NCI-H526 (cell line): ENCODE results near the gene ATP2C2.
"Not testable (repeated sequence)": the region's sequence is repeated elsewhere in the genome, so short reads cannot be mapped to it uniquely, and the experiment has no call there.

Experiments
- DNase-seq, 2 experiments: peaks; one replicate each; lab custom pipeline; 2025; lab: John Stamatoyannopoulos, UW

Gene ATP2C2

DNA sequence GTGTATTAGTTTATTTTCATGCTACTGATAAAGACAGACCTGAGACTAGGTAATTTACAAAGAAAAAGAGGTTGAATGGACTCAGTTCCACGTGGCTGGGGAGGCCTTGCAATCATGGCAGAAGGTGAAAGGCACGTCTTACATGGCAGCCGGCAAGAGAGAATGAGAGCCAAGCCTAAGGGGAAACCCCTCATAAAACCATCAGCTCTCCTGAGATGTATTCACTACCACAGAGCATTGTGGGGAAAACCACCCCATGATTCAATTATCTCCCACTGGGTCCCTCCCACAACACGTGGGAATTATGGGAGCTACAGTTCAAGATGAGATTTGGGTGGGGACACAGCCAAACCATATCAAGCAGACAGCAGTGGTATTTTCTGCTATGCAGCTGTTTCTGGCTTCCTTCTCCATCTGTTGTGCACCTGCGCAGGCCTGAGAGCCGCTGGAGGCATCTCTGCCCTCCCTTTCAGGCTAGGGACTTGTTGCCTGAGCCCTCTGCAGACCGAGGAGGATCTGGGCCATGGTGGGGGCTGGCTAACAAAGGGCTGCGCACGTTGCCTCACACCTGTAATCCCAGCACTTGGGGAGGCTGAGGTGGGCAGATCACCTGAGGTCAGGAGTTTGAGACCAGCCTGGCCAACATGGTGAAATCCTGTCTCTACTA, 82.8 kb downstream of the ATP2C2 start:
- not testable (repeated sequence) for DNase-seq

DNA sequence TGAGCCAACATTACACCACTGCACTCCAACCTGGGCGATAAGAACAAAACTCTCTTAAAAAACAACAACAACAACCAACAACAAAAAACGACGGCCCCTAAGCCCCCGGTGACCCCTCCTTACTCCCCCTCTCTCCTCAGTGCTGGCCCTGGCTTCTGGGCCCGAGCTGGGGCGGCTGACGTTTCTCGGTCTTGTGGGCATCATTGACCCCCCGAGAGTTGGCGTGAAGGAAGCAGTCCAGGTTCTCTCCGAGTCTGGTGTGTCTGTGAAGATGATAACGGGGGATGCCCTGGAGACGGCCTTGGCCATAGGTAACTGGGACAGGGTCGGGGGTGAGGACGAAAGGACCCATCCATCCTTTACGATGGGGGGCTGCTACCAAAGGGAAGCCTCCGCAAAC, 83.4 kb downstream of the ATP2C2 start:
- DNase-seq, result no peak

DNA sequence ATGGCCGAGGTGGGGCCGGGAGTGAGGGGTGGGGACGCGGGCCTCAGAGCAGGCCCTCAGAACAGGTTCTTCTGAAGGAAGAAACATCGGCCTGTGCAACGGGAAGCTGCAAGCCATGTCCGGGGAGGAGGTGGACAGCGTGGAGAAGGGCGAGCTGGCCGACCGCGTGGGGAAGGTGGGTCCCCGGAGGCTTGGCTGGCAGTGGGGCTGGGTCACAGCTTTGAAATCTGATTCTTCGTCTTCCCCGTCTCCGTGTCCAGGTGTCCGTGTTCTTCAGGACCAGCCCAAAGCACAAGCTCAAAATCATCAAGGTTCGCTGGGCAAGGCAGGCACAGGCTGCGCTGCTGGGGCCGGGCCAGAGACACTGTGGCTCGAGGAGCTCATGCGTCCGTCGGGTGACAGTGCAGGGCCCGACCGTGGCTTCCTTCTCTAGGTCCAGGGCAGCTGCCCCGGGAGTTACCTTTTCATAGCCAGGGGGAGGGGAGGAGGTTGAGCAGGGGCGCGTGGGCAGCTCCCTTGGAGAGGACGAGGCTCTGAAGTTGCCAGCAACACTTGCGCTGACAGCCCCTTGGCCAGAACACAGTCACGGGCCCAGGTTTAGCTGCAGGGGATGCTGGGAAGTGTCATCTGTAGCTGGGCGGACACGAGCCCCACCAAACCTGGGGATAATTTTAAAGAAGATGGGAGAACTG, 84.9 kb downstream of the ATP2C2 start:
- DNase-seq, result no peak

DNA sequence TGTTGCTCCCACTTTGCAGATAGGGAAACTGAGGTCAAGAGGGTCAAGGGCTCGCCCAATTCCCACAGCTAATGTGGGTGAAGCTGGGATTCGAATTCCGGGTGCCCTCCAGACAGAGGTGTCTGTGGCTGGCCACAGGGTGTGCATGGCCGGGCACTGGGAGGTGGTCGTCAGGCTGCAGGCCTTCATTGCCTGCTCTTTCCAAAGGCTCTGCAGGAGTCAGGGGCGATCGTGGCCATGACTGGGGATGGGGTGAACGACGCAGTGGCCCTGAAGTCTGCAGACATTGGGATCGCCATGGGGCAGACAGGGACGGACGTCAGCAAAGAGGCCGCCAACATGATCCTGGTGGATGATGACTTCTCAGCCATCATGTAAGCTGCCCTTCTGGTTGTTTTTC, 86.3 kb downstream of the ATP2C2 start:
- DNase-seq, result no peak

DNA sequence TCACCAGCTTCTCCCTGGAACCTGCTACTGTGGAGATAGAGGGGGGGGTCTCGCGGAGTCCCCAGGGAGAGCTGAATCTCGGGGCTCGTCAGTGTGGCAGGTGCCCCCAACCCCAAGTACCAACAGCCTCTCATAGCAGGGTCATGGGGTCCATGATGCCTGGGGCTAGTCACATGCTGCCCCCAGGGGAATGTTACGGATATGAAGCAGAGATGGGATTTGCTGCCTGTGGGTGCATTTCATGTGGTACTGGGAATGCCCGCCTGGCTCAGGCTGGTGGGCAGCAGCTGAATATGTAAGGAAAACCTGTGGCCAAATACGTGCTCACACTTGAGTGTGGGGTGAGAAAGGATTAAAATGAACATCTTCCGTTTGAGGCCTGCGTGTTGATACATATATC, 86.7 kb downstream of the ATP2C2 start:
- no peak for DNase-seq

DNA sequence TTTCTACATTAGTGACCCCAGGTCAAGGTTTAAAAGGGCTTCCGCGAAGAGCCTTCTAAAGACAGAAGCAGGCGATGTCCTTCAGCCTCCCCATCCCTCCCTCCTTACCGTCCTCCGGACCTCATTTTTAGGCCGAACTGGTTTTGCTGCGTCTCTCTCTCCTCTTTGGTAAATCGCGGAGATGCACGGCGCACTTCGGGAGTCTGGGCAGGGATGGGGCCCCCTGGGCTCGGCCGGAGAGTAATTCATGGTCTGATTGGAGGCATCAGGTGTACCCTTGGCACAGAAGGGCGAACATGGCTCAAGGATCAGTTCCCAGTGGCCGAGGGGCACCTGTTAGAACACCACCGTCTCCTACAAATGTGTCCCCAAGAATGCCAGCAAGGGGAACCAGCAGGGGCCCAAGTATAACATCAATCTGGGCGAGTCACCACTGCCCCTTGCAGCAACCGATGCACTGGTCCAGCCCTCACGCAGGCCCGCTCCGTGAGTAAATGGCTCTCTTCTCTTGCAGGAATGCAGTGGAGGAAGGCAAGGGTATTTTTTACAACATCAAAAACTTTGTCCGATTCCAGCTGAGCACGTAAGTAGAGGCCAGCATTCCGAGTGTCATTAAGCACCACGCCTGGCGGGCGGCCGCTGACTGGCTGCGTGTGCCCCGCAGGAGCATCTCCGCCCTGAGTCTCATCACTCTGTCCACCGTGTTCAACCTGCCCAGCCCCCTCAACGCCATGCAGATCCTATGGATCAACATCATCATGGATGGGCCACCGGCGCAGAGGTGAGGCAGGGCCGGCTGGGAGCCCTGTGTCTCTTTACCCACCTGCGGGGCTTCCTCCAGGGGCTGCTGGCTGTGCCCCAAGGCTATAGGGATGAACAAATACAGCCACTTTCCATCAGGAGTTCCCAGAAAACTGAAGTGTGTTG, 90.5 kb downstream of the ATP2C2 start:
- DNase-seq, result no peak

DNA sequence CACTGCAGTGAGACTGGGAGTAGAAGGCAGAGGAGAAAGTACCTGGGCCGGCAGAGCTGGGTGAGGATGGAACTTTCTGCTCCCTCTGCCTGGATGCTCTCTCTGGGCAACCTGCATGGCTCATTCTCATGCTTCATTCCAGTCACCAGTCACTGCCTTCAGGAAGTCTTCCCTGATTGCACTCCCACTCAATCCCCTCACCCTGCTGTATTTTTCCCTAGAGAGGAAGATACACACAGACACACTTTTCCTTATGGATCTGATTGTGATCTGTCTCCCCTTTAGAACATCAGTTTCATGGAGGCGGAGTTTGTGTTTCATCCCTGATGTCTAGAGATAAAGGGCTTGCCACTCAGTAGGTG, 91.2 kb downstream of the ATP2C2 start:
- DNase-seq, result no peak

DNA sequence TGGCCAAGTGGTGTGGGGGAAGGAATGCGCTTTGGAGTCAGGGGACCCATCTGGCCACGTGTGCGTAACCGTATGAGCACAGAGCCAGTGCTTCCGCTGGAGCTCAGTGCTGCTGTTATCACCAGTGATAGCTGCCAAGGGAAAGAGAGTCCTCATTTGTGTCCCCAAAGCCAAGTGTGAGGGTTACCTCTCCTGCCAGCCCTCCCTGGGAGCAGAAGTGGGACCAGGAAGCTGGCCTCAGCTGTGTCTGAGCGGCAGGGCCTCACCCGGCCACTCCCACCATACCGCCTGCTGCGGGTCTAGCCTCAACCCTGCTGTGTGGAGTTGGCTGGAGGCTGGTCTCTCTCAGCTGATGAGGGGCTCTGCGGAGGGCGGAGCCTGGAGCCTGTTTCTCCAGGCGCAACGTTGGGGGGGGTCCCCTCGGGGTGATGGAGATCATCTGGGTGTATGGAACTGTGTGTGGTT, 91.6 kb downstream of the ATP2C2 start:
- DNase-seq, result no peak

DNA sequence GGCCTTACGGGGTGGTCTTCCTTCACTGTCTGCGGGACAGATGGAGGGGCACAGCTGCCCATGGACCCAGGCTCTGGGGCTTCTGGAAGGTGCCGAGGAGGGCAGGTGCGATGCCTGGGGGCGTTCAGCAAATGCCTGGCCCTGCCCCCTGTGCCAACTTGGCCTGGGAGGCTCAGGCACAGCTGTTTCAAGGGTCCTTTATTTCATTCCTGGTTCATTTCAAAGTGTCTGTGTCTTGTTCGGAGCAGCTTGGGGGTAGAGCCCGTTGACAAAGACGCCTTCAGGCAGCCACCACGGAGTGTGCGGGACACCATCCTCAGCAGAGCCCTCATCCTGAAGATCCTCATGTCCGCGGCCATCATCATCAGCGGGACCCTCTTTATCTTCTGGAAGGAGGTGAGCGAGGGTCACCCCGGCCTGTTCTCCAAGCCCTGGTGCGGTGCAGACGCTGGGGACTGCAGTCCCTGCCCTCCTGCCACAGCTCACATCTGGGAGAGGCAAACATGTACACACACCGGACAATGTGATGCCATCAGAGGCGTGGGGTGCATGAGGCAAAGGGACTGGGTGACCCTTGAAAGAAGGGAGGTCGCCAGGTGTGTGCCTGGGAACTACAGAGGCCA, 92.2 kb downstream of the ATP2C2 start:
- no peak for DNase-seq

DNA sequence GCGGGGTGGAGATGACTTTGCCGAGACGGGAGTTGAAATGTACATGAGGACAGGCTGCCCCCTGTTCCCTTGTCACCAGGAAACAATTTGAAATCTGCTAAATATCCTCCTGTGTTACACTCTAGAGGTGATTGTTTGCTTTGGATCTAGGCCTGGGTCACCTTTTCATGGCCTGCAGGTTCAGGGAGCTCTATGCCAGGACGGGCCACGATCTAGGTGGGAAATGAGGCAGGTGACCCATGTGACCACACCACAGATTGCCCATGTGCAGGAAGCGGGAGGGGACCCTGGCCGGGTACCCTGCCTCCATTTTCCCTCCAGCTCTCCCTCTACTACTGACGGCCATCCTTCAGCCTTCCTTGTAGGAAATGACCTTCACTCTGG, 92.7 kb downstream of the ATP2C2 start:
- DNase-seq, result no peak

DNA sequence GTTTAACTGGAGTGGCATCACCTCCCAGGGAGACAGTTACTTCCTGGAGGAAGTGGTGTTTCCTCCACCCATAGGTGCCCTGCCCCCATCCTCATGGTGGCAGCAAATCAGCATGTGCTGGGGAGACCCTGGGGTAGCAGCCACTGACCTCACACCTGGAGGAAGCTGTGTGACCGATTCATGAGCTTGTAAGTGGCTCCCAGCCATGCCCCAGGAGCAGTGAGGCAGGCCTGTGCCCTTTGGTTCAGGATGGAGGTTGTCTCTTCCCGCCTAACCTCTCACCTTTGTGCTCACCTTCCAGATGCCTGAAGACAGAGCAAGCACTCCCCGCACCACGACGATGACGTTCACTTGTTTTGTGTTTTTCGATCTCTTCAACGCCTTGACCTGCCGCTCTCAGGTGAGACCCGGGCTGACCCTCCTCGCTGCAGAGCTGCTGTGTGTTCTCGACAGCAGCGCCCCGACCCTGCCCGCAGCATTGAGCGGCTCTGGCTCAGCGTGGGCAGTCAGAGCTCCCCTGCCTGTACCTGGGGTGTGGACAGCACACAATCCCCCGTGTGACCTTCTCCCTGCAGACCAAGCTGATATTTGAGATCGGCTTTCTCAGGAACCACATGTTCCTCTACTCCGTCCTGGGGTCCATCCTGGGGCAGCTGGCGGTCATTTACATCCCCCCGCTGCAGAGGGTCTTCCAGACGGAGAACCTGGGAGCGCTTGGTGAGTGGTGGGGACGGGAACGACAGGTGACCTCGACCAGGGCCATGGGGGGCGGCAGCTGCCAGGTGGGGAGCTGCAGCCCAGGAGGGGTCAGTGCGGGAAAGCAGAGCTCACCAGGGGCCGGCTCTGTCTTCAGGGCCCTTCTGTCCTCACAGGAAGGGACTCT, 93.3 kb downstream of the ATP2C2 start:
- DNase-seq, result no peak

DNA sequence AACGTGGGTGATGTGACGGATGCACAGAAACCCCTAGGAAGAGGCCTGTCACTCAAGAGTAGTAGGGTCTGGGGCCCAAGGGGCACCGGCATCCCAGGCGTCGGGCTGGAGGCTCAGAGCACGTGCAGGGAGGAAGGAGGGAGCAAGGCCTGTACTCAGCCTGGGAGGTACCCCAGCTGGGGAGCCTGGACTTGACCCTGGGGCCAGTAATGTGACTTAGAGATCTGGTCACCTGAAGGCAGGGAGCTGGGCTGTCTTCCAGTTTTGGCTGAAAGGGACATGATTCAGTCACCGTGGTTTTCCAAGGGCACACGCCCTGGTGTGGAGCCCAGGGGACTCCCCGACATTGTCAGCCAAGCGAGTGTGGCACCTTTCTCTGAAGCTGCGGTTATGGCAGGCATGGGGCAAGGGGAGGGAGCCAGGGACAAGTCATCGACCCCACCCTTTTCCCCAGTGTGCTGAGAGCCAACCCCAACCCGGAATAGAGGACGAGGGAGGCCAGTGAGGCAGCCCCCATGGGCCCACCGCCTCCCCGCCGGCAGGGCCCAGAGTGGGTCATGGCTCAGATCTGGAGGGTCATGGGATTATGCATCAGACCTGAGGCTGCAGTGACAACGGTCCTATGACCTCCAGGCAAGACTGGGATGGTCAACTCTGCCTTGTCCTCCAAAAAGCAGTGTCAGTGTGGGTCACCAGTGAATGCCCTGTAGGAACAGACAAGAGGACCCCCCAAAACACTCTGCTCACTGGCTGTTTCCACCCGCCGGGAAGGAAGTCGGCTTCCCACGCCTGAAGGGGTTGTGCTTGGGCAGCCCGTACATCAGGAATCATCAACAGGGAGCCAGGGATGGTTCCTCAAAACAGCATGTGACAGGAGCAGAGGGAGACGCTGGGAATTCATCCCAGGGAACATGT, 94.2 kb downstream of the ATP2C2 start:
- DNase-seq, result no peak

DNA sequence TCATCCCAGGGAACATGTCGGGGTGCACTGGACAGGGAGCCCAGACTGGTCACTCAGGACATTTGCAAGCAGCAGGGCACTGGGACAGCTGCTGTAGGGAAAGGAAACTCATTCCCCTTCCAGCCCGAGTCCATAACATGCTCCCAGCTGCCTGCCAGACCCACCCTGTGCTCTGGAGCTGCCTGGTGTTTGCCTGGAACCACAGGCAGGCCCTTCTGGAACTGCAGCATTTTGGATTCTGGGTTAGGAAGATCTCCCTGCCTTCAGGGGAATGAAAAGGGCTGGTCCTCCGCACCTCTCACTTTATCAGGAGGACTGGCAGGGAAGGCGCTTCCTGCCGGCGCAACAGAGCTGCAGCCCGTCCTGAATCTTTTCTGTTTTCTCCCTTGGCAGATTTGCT, 94.9 kb downstream of the ATP2C2 start:
- DNase-seq, result no peak

DNA sequence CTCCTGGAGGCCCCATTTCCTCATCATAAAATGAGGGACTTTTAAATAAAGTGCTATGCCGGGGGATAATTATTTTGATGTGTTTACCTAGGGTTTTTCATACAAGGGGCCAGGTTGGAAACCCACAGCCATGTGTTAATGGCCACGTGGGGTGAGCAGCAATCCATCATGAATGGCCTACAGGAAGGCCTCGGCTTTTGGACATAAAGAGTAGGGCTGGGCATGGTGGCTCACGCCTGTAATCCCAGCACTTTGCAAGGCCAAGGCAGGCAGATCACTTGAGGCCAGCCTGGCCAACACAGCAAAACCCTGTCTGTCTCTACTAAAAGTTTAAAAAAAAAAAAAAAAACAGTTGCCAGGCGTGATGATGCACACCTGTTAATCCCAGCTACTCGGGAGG, 95.8 kb downstream of the ATP2C2 start:
- no peak for DNase-seq

DNA sequence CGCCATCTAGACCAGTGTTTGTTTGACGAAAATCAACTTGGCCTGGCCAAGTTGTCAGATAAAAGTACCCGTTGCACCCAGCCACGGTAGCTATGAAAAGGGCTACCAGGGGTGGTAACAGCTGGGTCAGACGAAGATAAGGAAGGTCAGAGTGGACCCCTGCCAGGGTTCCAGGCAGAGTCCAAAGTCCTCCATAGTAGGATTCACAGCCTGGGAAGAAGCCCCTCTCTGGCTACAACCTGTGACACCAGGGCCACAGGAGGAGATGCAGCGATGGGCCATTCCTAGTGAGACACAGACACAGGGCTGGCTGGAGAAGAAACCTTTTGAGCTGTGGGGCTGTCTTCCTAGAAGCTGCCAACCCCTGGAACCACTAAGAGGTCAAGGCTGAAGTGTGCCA, 96.8 kb downstream of the ATP2C2 start:
- DNase-seq, result no peak

DNA sequence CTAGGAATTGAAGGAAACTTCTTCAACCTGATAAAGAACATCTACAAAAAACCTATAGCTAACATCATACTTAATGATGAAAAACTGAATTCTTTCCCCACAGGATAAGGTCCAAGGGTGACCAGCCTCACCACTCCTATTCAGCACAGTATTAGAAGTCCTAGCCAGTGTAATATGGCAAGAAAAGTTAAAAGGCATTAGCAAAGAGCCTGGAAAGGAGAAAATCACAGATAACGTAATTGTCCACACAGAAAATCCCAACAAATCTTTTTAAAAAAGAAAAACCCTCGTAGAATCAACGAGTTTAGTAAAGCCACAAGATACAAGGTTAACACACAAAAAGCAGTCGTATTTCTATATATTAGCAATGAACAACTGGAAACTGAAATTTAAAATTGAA, 98.4 kb downstream of the ATP2C2 start:
- no peak for DNase-seq

DNA sequence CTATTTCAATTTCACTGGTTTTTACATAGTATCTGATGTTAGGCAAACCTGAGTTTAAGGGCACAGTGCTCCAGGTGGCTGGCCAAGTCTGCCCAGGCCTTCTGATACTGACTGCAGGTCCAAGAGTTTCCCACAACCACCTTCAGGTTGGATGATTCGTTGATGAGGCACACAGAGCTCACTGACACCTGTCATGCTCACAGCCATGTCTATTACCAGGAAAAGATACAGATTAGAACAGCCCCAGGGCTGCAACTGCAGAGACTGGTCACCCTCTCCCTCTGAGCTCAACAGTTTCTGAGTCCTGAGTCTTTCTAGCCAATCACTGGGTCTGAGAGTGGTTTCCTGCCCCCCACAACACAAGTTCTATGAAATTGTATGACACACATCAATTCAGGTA, 98.9 kb downstream of the ATP2C2 start:
- DNase-seq, result no peak

DNA sequence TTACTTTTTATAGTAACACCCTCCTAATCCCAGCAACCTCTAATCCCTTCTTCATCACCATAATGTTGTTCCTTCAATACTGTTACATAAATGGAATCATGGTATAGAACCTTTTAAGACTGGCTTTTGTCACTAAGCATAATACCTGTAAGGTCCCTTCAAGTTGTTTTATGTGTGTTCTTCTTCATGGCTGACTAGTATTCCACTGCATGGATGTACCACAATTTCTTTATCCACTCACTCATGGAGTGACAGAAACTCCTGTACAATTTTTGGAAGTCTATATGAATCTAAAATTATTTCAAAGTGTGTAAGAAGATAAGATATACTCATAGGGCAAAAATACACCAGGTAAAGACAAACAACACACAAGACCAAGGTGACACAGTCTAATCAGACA, 99.4 kb downstream of the ATP2C2 start:
- DNase-seq, result no peak

DNA sequence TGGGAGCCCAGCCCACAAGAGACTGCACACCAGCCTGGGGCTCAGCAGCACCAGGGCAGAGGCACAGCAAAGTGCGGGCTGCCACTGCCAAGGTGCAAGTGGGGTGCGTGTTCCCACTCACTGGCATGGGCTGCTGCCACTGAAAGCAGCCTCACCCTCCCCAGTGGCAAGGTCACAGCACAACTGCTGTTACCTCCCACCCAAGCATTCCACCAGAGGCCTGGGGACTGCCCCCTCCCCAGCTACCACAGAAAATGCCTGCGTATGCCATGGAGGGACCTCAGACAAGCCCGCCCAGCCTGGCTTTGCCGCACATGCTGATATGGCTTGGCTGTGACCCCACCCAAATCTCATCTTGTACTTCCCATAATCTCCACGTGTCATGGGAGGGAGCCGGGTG, 103.0 kb downstream of the ATP2C2 start:
- no peak for DNase-seq

DNA sequence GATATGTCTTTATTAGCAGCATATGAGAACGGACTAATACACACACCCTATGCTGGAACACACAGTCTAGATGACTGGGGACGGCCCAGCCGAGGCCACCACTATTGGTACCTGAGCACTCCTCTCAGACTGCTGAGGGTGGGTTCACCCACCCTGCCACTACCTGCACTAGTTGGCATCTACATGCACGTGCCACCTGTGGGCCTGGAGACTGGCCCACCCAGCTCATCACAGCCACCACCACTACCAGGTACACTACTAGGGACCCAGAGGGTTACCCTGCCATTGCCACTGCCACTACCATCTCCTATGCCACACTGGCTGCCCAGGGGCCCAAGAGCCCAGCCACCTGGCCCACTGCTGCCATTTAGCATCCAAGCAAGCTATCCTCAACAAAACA, 103.6 kb downstream of the ATP2C2 start:
- no peak for DNase-seq
